Endothelial cell of umbilical vein (primary cell): ENCODE measurements around the gene DMTF1. TPM values are rescaled to one million over a fixed set of nuclear protein-coding genes. Genes with fewer than 3 reads are reported as not detected.

Experiments
- BruUV-seq: library from RNA; stranded (reverse); fragments of 400-500 nt; replicated peaks from 2 replicates; lab custom pipeline; 2021; lab: Mats Ljungman, UMichigan
- CTCF ChIA-PET: fragments of 300-600, 350-600 bp; sonication (Branson Sonifier 250); formaldehyde crosslinking; loops from one replicate; lab custom pipeline; 2021; ENCODE audit warnings: antibody characterized with exemption, inconsistent platforms; lab: Charles Lee
- POLR2A ChIA-PET: fragments of 300-600, 350-600 bp; sonication (Branson Sonifier 250); formaldehyde crosslinking; loops from one replicate; lab custom pipeline; 2021; ENCODE audit warnings: antibody characterized with exemption, inconsistent platforms; lab: Charles Lee
- DNase-seq: peaks from one replicate; pipeline ENCODE4 v3.0.0-alpha.2; 2011; ENCODE audit warnings: low read depth, low spot score
- FAIRE-seq: peaks from 2 replicates; lab custom pipeline; 2011; peaks lifted over from hg19 to GRCh38; lab: Jason Lieb, UNC
- H2AFZ ChIP-seq: 2 replicates; pipeline ENCODE4 v1.6.0; 2012; ENCODE audit warnings: low read depth, low read length, control low read depth, inconsistent platforms
- H3K27ac ChIP-seq: 2 replicates; pipeline ENCODE4 v1.5.1; 2011; ENCODE audit warnings: low read depth, mild to moderate bottlenecking, control low read depth, low read length, moderate library complexity; ENCODE audit not compliant: insufficient read depth
- H3K27me3 ChIP-seq, 2 experiments: 2 replicates each; pipeline versions ENCODE4 v1.6.0 to v1.6.1; 2011; ENCODE audit warnings: low read length in 2 of 2, mixed read lengths in 1 of 2; ENCODE audit not compliant: control insufficient read depth in 2 of 2, insufficient read depth in 2 of 2
- H3K36me3 ChIP-seq, 2 experiments: 2 replicates in 1 of 2; 3 replicates in 1 of 2; pipeline ENCODE4 v1.5.1; 2011; ENCODE audit warnings: low read length in 2 of 2, mild to moderate bottlenecking in 1 of 2, moderate library complexity in 1 of 2; ENCODE audit not compliant: control insufficient read depth in 2 of 2, insufficient read depth in 2 of 2; ENCODE audit errors: extremely low read depth in 1 of 2
- H3K4me1 ChIP-seq: 3 replicates; pipeline ENCODE4 v1.5.1; 2011; ENCODE audit warnings: mild to moderate bottlenecking, low read length; ENCODE audit not compliant: control insufficient read depth, insufficient read depth; ENCODE audit errors: extremely low read depth
- H3K4me2 ChIP-seq: 2 replicates; pipeline ENCODE4 v1.6.1; 2011; ENCODE audit warnings: low read length, control low read depth, mixed read lengths; ENCODE audit not compliant: insufficient read depth
- H3K4me3 ChIP-seq, 3 experiments: fragments of 200-600 bp in 1 of 3; sonication (generic), shearing (Covaris generic) in 1 of 3; replicated peaks in 1 of 3; 2 replicates each; pipeline ENCODE4 v1.5.1; 2011 to 2016; ENCODE audit warnings: control low read depth in 3 of 3, low read length in 3 of 3, mild to moderate bottlenecking in 2 of 3, inconsistent platforms in 1 of 3, low read depth in 1 of 3, moderate library complexity in 1 of 3; ENCODE audit not compliant: insufficient read depth in 1 of 3
- H3K79me2 ChIP-seq: 2 replicates; pipeline ENCODE4 v1.6.0; 2012; ENCODE audit warnings: low read length, inconsistent platforms; ENCODE audit not compliant: control insufficient read depth, insufficient read depth
- H3K9ac ChIP-seq: replicated peaks from 2 replicates; pipeline ENCODE3; 2011; ENCODE audit warnings: low read length, control low read depth; ENCODE audit not compliant: insufficient read depth; ENCODE audit errors: extremely low read depth
- H3K9me1 ChIP-seq: replicated peaks from 3 replicates; pipeline ENCODE4 v1.6.0; 2011; ENCODE audit warnings: mild to moderate bottlenecking, low read length; ENCODE audit not compliant: control insufficient read depth, insufficient read depth; ENCODE audit errors: extremely low read depth
- H3K9me3 ChIP-seq: replicated peaks from 2 replicates; pipeline ENCODE4 v1.5.1; 2012; ENCODE audit warnings: low read length, inconsistent platforms; ENCODE audit not compliant: control insufficient read depth, insufficient read depth
- H4K20me1 ChIP-seq: replicated peaks from 2 replicates; pipeline ENCODE3; 2011; ENCODE audit warnings: mild to moderate bottlenecking, low read length; ENCODE audit not compliant: control insufficient read depth, insufficient read depth; ENCODE audit errors: extremely low read depth
- CTCF ChIP-seq, 2 donors: IDR thresholded peaks; 1 replicate in 1 of 2; 2 replicates in 1 of 2; pipeline ENCODE4 v1.5.1; 2011; ENCODE audit warnings: low read length in 2 of 2, mild to moderate bottlenecking in 2 of 2, moderate library complexity in 2 of 2, control low read depth in 1 of 2, inconsistent platforms in 1 of 2, low read depth in 1 of 2; ENCODE audit not compliant: insufficient read depth in 1 of 2; ENCODE audit errors: extremely low read depth in 1 of 2
- EZH2 ChIP-seq: IDR thresholded peaks from 2 replicates; pipeline ENCODE4 v1.6.1; 2012; ENCODE audit warnings: borderline replicate concordance, low read depth, mild to moderate bottlenecking, moderate library complexity, low read length, inconsistent platforms; ENCODE audit not compliant: severe bottlenecking
- FOS ChIP-seq: IDR thresholded peaks from 2 replicates; pipeline ENCODE4 v1.6.1; 2011; ENCODE audit warnings: mild to moderate bottlenecking, low read length, moderate library complexity, borderline replicate concordance; ENCODE audit not compliant: insufficient read depth
- GATA2 ChIP-seq: IDR thresholded peaks from 2 replicates; pipeline ENCODE4 v1.7.0; 2011; ENCODE audit warnings: low read depth, mild to moderate bottlenecking, moderate library complexity, mixed read lengths, low read length; ENCODE audit not compliant: insufficient read length, insufficient read depth
- JUN ChIP-seq: IDR thresholded peaks from 2 replicates; pipeline ENCODE4 v1.6.1; 2011; ENCODE audit warnings: borderline replicate concordance, low read depth; ENCODE audit not compliant: insufficient read length, insufficient read depth
- MAX ChIP-seq: IDR thresholded peaks from 2 replicates; pipeline ENCODE4 v1.6.1; 2011; ENCODE audit not compliant: insufficient read depth, insufficient read length
- MYC ChIP-seq: IDR thresholded peaks from one replicate; pipeline ENCODE4 v1.6.1; 2011; ENCODE audit warnings: mild to moderate bottlenecking, low read depth, low read length
- POLR2A ChIP-seq: IDR thresholded peaks from 2 replicates; pipeline ENCODE4 v1.6.1; 2012; ENCODE audit warnings: low read depth, mild to moderate bottlenecking, control low read depth, low read length
- POLR2AphosphoS5 ChIP-seq: IDR thresholded peaks from 2 replicates; pipeline ENCODE4 v1.6.1; 2012; ENCODE audit warnings: low read depth, mild to moderate bottlenecking, control low read depth, low read length, moderate library complexity; ENCODE audit not compliant: insufficient read depth
- dilution Hi-C: fragments of 300-500 bp; cut with MboI; formaldehyde crosslinking; loops from one replicate; pipeline ENCODE4 v1.15.0; 2019; ENCODE audit warnings: low sequenced_read_pairs; ENCODE audit not compliant: extremely low pct_ligation_motif_present
- intact Hi-C: fragments of 100-400 bp; cut with micrococcal nuclease; formaldehyde crosslinking; loops from one replicate; pipeline ENCODE4 v1.10.0; 2022
- polyA plus RNA-seq, 4 experiments: library from polyadenylated mRNA; depleted of rRNA in 3 of 4; stranded (reverse) in 3 of 4; unstranded in 1 of 4; fragments of >200 nt; gene quantifications; 2 replicates each; pipeline versions ENCODE4 v1.2.1 to v1.2.3, GENCODE V29; 2011 to 2012; ENCODE audit warnings: missing spikeins in 1 of 4
- total RNA-seq: library from RNA; stranded (reverse); gene quantifications from 2 replicates; pipeline ENCODE4 v1.2.3, GENCODE V29; 2021

DMTF1 gene
- total and polyA plus RNA-seq, 2 donors (not counting 3 experiments of a cell fraction or from before 2014, with no cell fraction given), result 78.5 to 100.0 TPM

DNA sequence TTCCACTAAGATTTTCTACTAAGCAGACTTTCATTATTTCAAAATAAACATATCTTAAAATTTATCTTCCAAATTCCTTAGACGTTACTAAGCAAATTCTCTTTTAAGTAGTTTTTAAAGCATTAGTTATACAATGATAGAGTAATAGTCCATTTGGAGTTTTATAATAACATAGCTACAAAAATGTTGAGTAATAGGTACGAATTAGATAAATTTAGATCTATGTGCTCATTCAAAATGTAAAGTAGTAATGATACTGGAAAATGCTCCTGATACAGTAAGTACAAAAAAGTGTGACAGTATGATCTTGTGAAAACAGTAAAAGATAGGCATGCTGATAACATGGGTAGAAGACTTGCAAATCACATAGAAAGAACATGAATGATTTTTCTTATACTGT is 4.5 kb downstream of the DMTF1 start:
- H4K20me1 ChIP-seq, result peaks cover 5% of the 10 kb centered on the region
- no TSS peak for BruUV-seq
- CTCF ChIA-PET, result interaction anchor here (1.1 to 12.0 kb wide), 4 partner anchors 8 to 245 kb away, joined by 3 to 343 read pairs (median 4); no protein-coding TSS in a partner anchor
- no peaks in the 10 kb centered on the region for H3K9me3 ChIP-seq
- no peak overlapping the region for H3K9ac ChIP-seq
- no peak overlapping the region for H3K27ac ChIP-seq
- no peak overlapping the region for H3K4me3 ChIP-seq
- H3K4me1 ChIP-seq, result peaks cover 34% of the 10 kb centered on the region
- H3K4me2 ChIP-seq, result peak overlapping the region; percentile 92
- no peak for TF ChIP-seq JUN
- no peak for TF ChIP-seq CTCF (IDR thresholded peaks at IDR 0.05; ENCODE audit: extremely low read depth in 1 of 2, insufficient read depth in 1 of 2, low read depth in 1 of 2, low read length in 2 of 2)
- no peak for TF ChIP-seq POLR2AphosphoS5
- no peak for TF ChIP-seq GATA2
- TF ChIP-seq POLR2A, result no peak
- no peak for TF ChIP-seq FOS
- no peak for TF ChIP-seq MAX
- no peak for TF ChIP-seq EZH2
- TF ChIP-seq MYC, result no peak
- POLR2A ChIA-PET, result interaction anchor here (1.1 kb wide), 1 partner anchor 63 kb away, joined by 3 read pairs; the partner anchor contains the start of gene TMEM243
- peaks cover 83% of the 10 kb centered on the region for H3K79me2 ChIP-seq
- H2AFZ ChIP-seq, result no peak overlapping the region
- H3K36me3 ChIP-seq, result peaks cover 0 to 2% of the 10 kb centered on the region in 2 experiments
- H3K27me3 ChIP-seq, result no peaks in the 10 kb centered on the region
- intact Hi-C loops, result loop anchor here (10.0 kb wide), 2 partner anchors 188 to 488 kb away; partner anchors contain the start of gene CROT
- FAIRE-seq (no peak), DNase-seq (no peak)
- no peaks in the 10 kb centered on the region for H3K9me1 ChIP-seq
- dilution Hi-C loops, result no loop called here
